GM21367 (cell line): ENCODE data around the gene DOCK8.

Source experiments
- ATAC-seq: cut with Tn5 transposase; IDR thresholded peaks from one replicate; pipeline ENCODE4 v1.9.1; 2021; ENCODE audit not compliant: unreplicated experiment

DOCK8 gene

GRCh38 chr9:453832-454231 lies 239.2 kb downstream of the DOCK8 start:
- no peak for ATAC-seq

GRCh38 chr9:456365-456764 lies 241.7 kb downstream of the DOCK8 start:
- ATAC-seq, result no peak

GRCh38 chr9:458590-458989 lies 243.9 kb downstream of the DOCK8 start:
- ATAC-seq, result no peak

- no peak for ATAC-seq
Measured at GRCh38 chr9:459491-460444, 245.1 kb downstream of the DOCK8 start.

GRCh38 chr9:462121-462520 lies 247.5 kb downstream of the DOCK8 start:
- no peak for ATAC-seq

GRCh38 chr9:462606-463005 lies 247.9 kb downstream of the DOCK8 start:
- no peak for ATAC-seq

GRCh38 chr9:463455-464171 lies 248.9 kb downstream of the DOCK8 start:
- no peak for ATAC-seq

GRCh38 chr9:466747-467146 lies 252.1 kb downstream of the DOCK8 start:
- ATAC-seq, result no peak

GRCh38 chr9:468766-469426 lies 254.2 kb downstream of the DOCK8 start:
- ATAC-seq, result no peak

- peak; percentile 89 for ATAC-seq
Measured at GRCh38 chr9:469672-470551, 255.2 kb downstream of the DOCK8 start.

GRCh38 chr9:470552-471194 lies 256.0 kb downstream of the DOCK8 start:
- peak; percentile 4 for ATAC-seq

- no peak for ATAC-seq
Measured at GRCh38 chr9:471320-471719, 256.7 kb downstream of the DOCK8 start.

GRCh38 chr9:472479-473075 lies 257.9 kb downstream of the DOCK8 start:
- ATAC-seq, result no peak

- ATAC-seq, result no peak
Measured at GRCh38 chr9:477193-477592, 262.5 kb downstream of the DOCK8 start.

- no peak for ATAC-seq
Measured at GRCh38 chr9:479304-479970, 264.8 kb downstream of the DOCK8 start.

- ATAC-seq, result no peak
Measured at GRCh38 chr9:479971-480350, 265.3 kb downstream of the DOCK8 start.

- no peak for ATAC-seq
Measured at GRCh38 chr9:482739-483138, 268.1 kb downstream of the DOCK8 start.

GRCh38 chr9:486156-486555 lies 271.5 kb downstream of the DOCK8 start:
- no peak for ATAC-seq

- no peak for ATAC-seq
Measured at GRCh38 chr9:487429-487828, 272.8 kb downstream of the DOCK8 start.
